ENCODE data around the gene FRMD3.

DNA sequence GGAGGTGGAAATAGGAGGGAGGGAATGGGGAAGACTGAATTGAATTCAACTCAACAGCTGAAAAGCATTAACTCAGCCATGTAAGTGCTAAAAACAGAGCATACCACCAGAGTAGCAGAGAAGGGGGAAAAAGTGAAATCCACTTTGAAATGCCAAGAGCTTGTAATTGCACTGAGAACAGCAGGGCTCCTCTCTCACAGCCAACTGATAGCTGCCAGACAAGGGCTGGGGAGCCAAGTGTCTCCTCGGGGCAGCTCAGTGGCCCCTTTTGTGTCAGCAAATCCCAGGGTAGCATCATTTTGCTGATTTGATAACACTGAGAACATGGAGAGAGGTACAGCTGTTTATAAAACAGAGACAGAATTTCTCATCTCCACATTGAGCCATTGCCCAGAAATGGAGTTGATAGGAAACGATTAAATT is 182.5 kb downstream of the FRMD3 start:
- TF ChIP-seq POLR2A (IDR thresholded peaks at IDR 0.05), result no peak
- TF ChIP-seq, protein P1, sequence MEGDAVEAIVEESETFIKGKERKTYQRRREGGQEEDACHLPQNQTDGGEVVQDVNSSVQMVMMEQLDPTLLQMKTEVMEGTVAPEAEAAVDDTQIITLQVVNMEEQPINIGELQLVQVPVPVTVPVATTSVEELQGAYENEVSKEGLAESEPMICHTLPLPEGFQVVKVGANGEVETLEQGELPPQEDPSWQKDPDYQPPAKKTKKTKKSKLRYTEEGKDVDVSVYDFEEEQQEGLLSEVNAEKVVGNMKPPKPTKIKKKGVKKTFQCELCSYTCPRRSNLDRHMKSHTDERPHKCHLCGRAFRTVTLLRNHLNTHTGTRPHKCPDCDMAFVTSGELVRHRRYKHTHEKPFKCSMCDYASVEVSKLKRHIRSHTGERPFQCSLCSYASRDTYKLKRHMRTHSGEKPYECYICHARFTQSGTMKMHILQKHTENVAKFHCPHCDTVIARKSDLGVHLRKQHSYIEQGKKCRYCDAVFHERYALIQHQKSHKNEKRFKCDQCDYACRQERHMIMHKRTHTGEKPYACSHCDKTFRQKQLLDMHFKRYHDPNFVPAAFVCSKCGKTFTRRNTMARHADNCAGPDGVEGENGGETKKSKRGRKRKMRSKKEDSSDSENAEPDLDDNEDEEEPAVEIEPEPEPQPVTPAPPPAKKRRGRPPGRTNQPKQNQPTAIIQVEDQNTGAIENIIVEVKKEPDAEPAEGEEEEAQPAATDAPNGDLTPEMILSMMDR (IDR thresholded peaks at IDR 0.05), result no peak
